Activated CD4-positive, alpha-beta T cell treated with anti-CD3 and anti-CD28 coated beads, Interleukin-2, Interleukin-4, amounts not matched to agents 100 ng/mL and 50 ng/mL, durations not matched to agents 16 hours and 8 hours (primary cell): ENCODE measurements around the gene GGACT.

ENCODE experiments used
- DNase-seq: peaks from one replicate; pipeline ENCODE4 v3.0.0-alpha.2; 2020; ENCODE audit warnings: low spot score

GGACT gene

GRCh38 chr13:100513171-100513570 lies 75.4 kb downstream of the GGACT start:
- DNase-seq, result no peak

GRCh38 chr13:100512422-100512821 lies 76.2 kb downstream of the GGACT start:
- DNase-seq, result no peak

- no peak for DNase-seq
Observed at GRCh38 chr13:100511466-100511865, 77.1 kb downstream of the GGACT start.

- DNase-seq, result no peak
Observed at GRCh38 chr13:100510208-100510957, 78.2 kb downstream of the GGACT start.

- DNase-seq, result no peak
Observed at GRCh38 chr13:100508996-100509395, 79.6 kb downstream of the GGACT start.

- no peak for DNase-seq
Observed at GRCh38 chr13:100508455-100508854, 80.1 kb downstream of the GGACT start.

GRCh38 chr13:100506600-100507422 lies 81.8 kb downstream of the GGACT start:
- peak; percentile 26 for DNase-seq

- peak; percentile 64 for DNase-seq
Observed at GRCh38 chr13:100506154-100506553, 82.4 kb downstream of the GGACT start.

- no peak for DNase-seq
Observed at GRCh38 chr13:100503622-100504021, 85.0 kb downstream of the GGACT start.

GRCh38 chr13:100502446-100502845 lies 86.1 kb downstream of the GGACT start:
- no peak for DNase-seq

GRCh38 chr13:100497389-100497788 lies 91.2 kb downstream of the GGACT start:
- no peak for DNase-seq

- DNase-seq, result no peak
Observed at GRCh38 chr13:100495455-100495854, 93.1 kb downstream of the GGACT start.

GRCh38 chr13:100493418-100493817 lies 95.2 kb downstream of the GGACT start:
- DNase-seq, result no peak

GRCh38 chr13:100491164-100491842 lies 97.3 kb downstream of the GGACT start:
- no peak for DNase-seq

GRCh38 chr13:100490692-100491091 lies 97.9 kb downstream of the GGACT start:
- no peak for DNase-seq

- no peak for DNase-seq
Observed at GRCh38 chr13:100485265-100485664, 103.3 kb downstream of the GGACT start.

- DNase-seq, result peak; percentile 18
Observed at GRCh38 chr13:100484702-100485101, 103.9 kb downstream of the GGACT start.

- no peak for DNase-seq
Observed at GRCh38 chr13:100483841-100484381, 104.7 kb downstream of the GGACT start.

- no peak for DNase-seq
Observed at GRCh38 chr13:100483139-100483538, 105.5 kb downstream of the GGACT start.

- DNase-seq, result no peak
Observed at GRCh38 chr13:100480676-100481075, 107.9 kb downstream of the GGACT start.
